ENCODE results near the gene SNX6. TPM values are rescaled to one million over a fixed set of nuclear protein-coding genes. Genes with fewer than 3 reads are reported as not detected.
"Not testable (repeated sequence)": the region's sequence is repeated elsewhere in the genome, so short reads cannot be mapped to it uniquely, and the experiment has no call there.

SNX6 gene
- total RNA-seq, 1 donor from 2014 or later = 365 TPM

DNA sequence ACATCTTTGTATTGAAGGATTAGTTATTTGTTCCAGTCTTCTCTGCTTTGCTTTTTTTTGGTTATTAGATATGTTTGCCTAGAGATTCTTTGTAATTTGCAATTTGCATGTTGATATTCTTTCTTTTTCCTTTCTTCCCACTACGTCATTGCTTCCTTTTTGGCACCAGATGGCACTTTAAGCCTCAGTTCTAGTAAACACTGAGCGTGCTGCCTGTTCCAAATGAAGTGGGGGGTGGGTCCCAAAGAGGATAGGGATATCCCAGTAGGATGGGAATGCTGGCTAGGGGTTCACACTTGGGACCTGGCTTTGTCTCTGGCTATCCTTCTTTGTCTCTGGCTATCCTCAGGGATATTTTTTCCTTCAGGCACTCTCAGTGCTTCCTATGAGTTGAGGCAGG, 107.5 kb downstream of the SNX6 start:
- no peaks in the 10 kb centered on the region for H3K9me3 ChIP-seq (ENCODE audit: low read depth)
- H3K4me2 ChIP-seq = no peak overlapping the region
- H2AFZ ChIP-seq (replicated peaks) = no peak overlapping the region
- H3K9me3 Mint-ChIP-seq = no peaks in the 10 kb centered on the region
- no peaks in the 10 kb centered on the region for H3K4me1 ChIP-seq
- no peak overlapping the region for H3K27ac ChIP-seq
- H3K27ac Mint-ChIP-seq = no peak overlapping the region
- H3K36me3 ChIP-seq = no peaks in the 10 kb centered on the region
- H3K9ac ChIP-seq = no peak overlapping the region
- TF ChIP-seq EZH2 (IDR thresholded peaks at IDR 0.05) = no peak
- no peak for TF ChIP-seq CTCF (IDR thresholded peaks at IDR 0.05)
- no peak for TF ChIP-seq EZH2phosphoT487 (IDR thresholded peaks at IDR 0.05)
- H3K4me3 ChIP-seq = no peak overlapping the region
- no peak overlapping the region for H3K4me3 Mint-ChIP-seq
- H3K4me1 Mint-ChIP-seq = no peaks in the 10 kb centered on the region
- DNase-seq (ENCODE audit: low spot score) = no peak
- no peaks in the 10 kb centered on the region for H4K20me1 ChIP-seq (ENCODE audit: low read depth)
- H3K27me3 Mint-ChIP-seq (ENCODE audit: insufficient read depth, low read depth) = peaks cover 2% of the 10 kb centered on the region
- H3F3A ChIP-seq (ENCODE audit: low read depth) = no peaks in the 10 kb centered on the region
- H3K27me3 ChIP-seq = no peaks in the 10 kb centered on the region
- H3K79me2 ChIP-seq (ENCODE audit: low read depth) = no peaks in the 10 kb centered on the region
- H3K36me3 Mint-ChIP-seq = peaks cover 43% of the 10 kb centered on the region

DNA sequence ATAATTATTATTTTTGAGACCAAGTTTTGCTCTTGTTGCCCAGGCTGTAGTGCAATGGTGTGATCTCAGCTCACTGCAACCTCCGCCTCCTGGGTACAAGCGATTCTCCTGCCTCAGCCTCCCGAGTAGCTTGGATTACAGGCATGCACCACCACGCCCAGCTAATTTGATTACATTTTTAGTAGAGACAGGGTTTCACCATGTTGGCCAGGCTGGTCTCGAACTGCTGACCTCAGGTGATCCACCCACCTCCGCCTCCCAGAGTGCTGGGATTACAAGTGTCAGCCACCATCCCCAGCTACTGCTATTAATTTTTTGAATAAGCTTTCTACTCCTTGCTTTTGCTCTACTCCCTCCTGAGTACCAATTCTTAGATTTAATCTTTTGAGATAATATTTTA, 108.9 kb downstream of the SNX6 start:
- H4K20me1 ChIP-seq (ENCODE audit: low read depth); H3K27ac ChIP-seq; H3K36me3 ChIP-seq; H3K27ac Mint-ChIP-seq; H3K4me1 Mint-ChIP-seq; H3K4me3 Mint-ChIP-seq; H3K79me2 ChIP-seq (ENCODE audit: low read depth); H2AFZ ChIP-seq (replicated peaks); H3K4me1 ChIP-seq; H3K4me3 ChIP-seq; H3K4me2 ChIP-seq; H3K27me3 ChIP-seq; DNase-seq (ENCODE audit: low spot score); H3K9me3 ChIP-seq (ENCODE audit: low read depth); H3K9me3 Mint-ChIP-seq; H3K9ac ChIP-seq; H3F3A ChIP-seq (ENCODE audit: low read depth); H3K27me3 Mint-ChIP-seq (ENCODE audit: insufficient read depth, low read depth): not testable (repeated sequence)
- H3K36me3 Mint-ChIP-seq = peaks cover 45% of the 10 kb centered on the region

DNA sequence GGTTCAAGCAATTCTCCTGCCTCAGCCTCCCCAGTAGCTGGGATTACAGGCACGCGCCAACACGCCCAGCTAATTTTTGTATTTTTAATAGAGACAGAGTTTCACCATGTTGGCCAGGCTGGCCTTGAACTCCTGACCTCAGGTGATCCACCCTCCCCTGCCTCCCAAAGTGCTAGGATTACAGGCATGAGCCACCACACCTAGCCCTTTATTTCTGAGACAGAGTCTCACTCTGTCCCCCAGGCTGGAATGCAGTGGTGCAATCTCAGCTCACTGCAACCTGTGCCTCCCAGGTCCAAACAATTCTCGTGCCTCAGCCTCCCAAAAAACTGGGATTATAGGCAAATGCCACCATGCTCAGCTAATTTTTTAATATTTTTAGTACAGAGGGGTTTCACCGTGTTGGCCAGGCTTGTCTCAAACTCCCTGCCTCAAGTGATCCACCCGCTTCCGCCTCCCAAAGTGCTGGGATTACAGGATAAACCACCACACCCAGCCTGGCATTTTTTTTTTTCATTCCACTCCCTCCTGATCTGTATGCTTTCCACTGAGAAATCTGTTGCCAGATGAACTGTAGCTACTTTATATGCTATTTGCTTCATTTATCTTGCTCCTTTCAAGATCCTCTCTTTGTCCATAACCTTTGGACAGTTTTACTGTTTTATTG, 109.5 kb downstream of the SNX6 start:
- H3K9me3 Mint-ChIP-seq; H3K9ac ChIP-seq; H3K9me3 ChIP-seq (ENCODE audit: low read depth); DNase-seq (ENCODE audit: low spot score); H3K27me3 Mint-ChIP-seq (ENCODE audit: insufficient read depth, low read depth); H3F3A ChIP-seq (ENCODE audit: low read depth); H3K4me1 Mint-ChIP-seq; H4K20me1 ChIP-seq (ENCODE audit: low read depth); H3K27me3 ChIP-seq; H3K4me3 ChIP-seq; H3K27ac ChIP-seq; H3K4me1 ChIP-seq; H3K27ac Mint-ChIP-seq; H2AFZ ChIP-seq (replicated peaks); H3K4me2 ChIP-seq; H3K4me3 Mint-ChIP-seq; H3K36me3 ChIP-seq; H3K79me2 ChIP-seq (ENCODE audit: low read depth): not testable (repeated sequence)
- peaks cover 48% of the 10 kb centered on the region for H3K36me3 Mint-ChIP-seq

Small RNA genes lying within 50 kb of the gene (small RNA-seq; reads per million reads assigned to genes)
- gene RNU1-27P = not detected
- not detected for gene RNU1-28P
- gene RNU6-1261P = not detected

Other genes with a start within 250 kb of the SNX6 start
- 22.1 and 43.0 TPM in 2 replicates for gene SPTSSA, start 167.9 kb downstream of the SNX6 start, total RNA-seq (ENCODE audit: low replicate concordance)
- gene EAPP, start 90.4 kb downstream of the SNX6 start, total RNA-seq (ENCODE audit: low replicate concordance) = 51.4 and 79.6 TPM in 2 replicates
- gene CFL2, start 84.4 kb upstream of the SNX6 start, total RNA-seq (ENCODE audit: low replicate concordance) = 24.5 and 105 TPM in 2 replicates
- gene BAZ1A, start 245.2 kb upstream of the SNX6 start, total RNA-seq (ENCODE audit: low replicate concordance) = 8.5 and 11.5 TPM in 2 replicates

All from neural progenitor cell (in vitro differentiated cells).